ENCODE results near the gene TRIP12. TPM values are rescaled to one million over a fixed set of nuclear protein-coding genes. Genes with fewer than 3 reads are reported as not detected.

The TRIP12 gene
- total RNA-seq, 1 donor from 2014 or later = 235 TPM

Other genes with a start within 250 kb of the TRIP12 start
- 0.71 TPM for gene DNER, start 207.5 kb downstream of the TRIP12 start, total RNA-seq
- 3.2 TPM for gene FBXO36, start 494 bp upstream of the TRIP12 start, total RNA-seq
- gene SLC16A14, start 146.9 kb upstream of the TRIP12 start, total RNA-seq = 7.4 TPM